T-cell (primary cell): ENCODE results near the gene TMEM52B. TPM values are rescaled to one million over a fixed set of nuclear protein-coding genes. Genes with fewer than 3 reads are reported as not detected.
A peak's percentile ranks its signal among the peaks of the same experiment; 100 is the strongest.

ENCODE experiments used
- ATAC-seq, 4 experiments: fragments of 200-7000 bp in 3 of 4; fragments of 150-1000 bp in 1 of 4; cut with Tn5 transposase; replicated peaks in 1 of 4; 1 replicate in 3 of 4; 2 replicates in 1 of 4; pipeline ENCODE4 v1.10.0; 2021; ENCODE audit warnings: moderate library complexity in 3 of 4, mild to moderate bottlenecking in 2 of 4, moderate number of reproducible peaks in 1 of 4
- CTCF ChIA-PET, 2 donors: fragments of 300-600 bp; sonication (Branson Sonifier 250); formaldehyde crosslinking; loops; one replicate each; lab custom pipeline; 2022; ENCODE audit warnings: antibody characterized with exemption in 2 of 2; lab: Charles Lee
- POLR2A ChIA-PET, 2 donors: fragments of 300-600 bp; sonication (Branson Sonifier 250); formaldehyde crosslinking; loops; one replicate each; lab custom pipeline; 2022; ENCODE audit warnings: antibody characterized with exemption in 2 of 2; lab: Charles Lee
- DNase-seq, 35 experiments: peaks; one replicate each; pipeline versions ENCODE4 v3.0.0 to v3.0.0-alpha.2; 2013 to 2023
- H3K27ac ChIP-seq: one replicate; pipeline ENCODE4 v1.5.1; 2013; ENCODE audit warnings: low read length
- H3K27me3 ChIP-seq, 2 experiments: replicated peaks in 1 of 2; 1 replicate in 1 of 2; 2 replicates in 1 of 2; pipeline versions ENCODE4 v1.6.1 to v1.7.0; 2013; ENCODE audit warnings: low read length in 1 of 2, mixed read lengths in 1 of 2; ENCODE audit not compliant: control insufficient read depth in 2 of 2, insufficient read depth in 2 of 2; ENCODE audit errors: extremely low read depth in 1 of 2
- H3K36me3 ChIP-seq, 2 donors: 1 replicate in 1 of 2; 2 replicates in 1 of 2; pipeline versions ENCODE4 v1.6.1 to v1.7.0; 2013; ENCODE audit warnings: low read length in 1 of 2; ENCODE audit not compliant: control insufficient read depth in 2 of 2, insufficient read depth in 1 of 2; ENCODE audit errors: extremely low read depth in 1 of 2
- H3K4me1 ChIP-seq, 2 experiments: 1 replicate in 1 of 2; 2 replicates in 1 of 2; pipeline versions ENCODE4 v1.6.1 to v1.7.0; 2013; ENCODE audit warnings: low read length in 2 of 2, mixed read lengths in 1 of 2; ENCODE audit not compliant: insufficient read depth in 2 of 2, control insufficient read depth in 1 of 2; ENCODE audit errors: extremely low read depth in 1 of 2
- H3K4me3 ChIP-seq, 2 donors: 1 replicate in 1 of 2; 2 replicates in 1 of 2; pipeline versions ENCODE4 v1.5.1 to v1.7.0; 2013; ENCODE audit warnings: mild to moderate bottlenecking in 2 of 2, low read length in 1 of 2, moderate library complexity in 1 of 2; ENCODE audit not compliant: control insufficient read depth in 1 of 2; ENCODE audit errors: extremely low read depth in 1 of 2
- H3K9me3 ChIP-seq: 2 replicates; pipeline ENCODE4 v1.7.0; 2013
- H3K27ac Mint-ChIP-seq, 2 donors: one replicate each; pipeline ENCODE4 v1.8.0; 2020 to 2021; ENCODE audit warnings: mild to moderate bottlenecking in 2 of 2, mixed read lengths in 2 of 2
- H3K27me3 Mint-ChIP-seq, 2 donors: one replicate each; pipeline ENCODE4 v1.8.0; 2021 to 2022; ENCODE audit warnings: mixed read lengths in 2 of 2
- H3K36me3 Mint-ChIP-seq: one replicate; pipeline ENCODE4 v1.8.0; 2021; ENCODE audit warnings: mixed read lengths
- H3K4me1 Mint-ChIP-seq, 3 donors: one replicate each; pipeline ENCODE4 v1.8.0; 2020 to 2022; ENCODE audit warnings: mixed read lengths in 3 of 3, mild to moderate bottlenecking in 1 of 3
- H3K4me3 Mint-ChIP-seq, 3 donors: one replicate each; pipeline ENCODE4 v1.8.0; 2020 to 2022; ENCODE audit warnings: mild to moderate bottlenecking in 3 of 3, mixed read lengths in 3 of 3, moderate library complexity in 3 of 3
- H3K9me3 Mint-ChIP-seq, 3 donors: one replicate each; pipeline ENCODE4 v1.8.0; 2020 to 2022; ENCODE audit warnings: mixed read lengths in 3 of 3
- WGBS: methylation state at CpG from one replicate; pipeline ENCODE4 v1.1.5; 2013; ENCODE audit warnings: missing lambda C conversion rate; ENCODE audit not compliant: insufficient coverage; 5-methylcytosine and 5-hydroxymethylcytosine counted together
- total RNA-seq, 35 experiments: library from RNA in 6 of 35; stranded (reverse) in 6 of 35; fragments of 120-200 nt in 1 of 35; gene quantifications; one replicate each; pipeline versions ENCODE4 v1.2.1 to v1.2.4 and lab custom pipeline; 2013 to 2026

The TMEM52B gene
- total RNA-seq, 5 donors from 2014 or later (not counting 1 experiment from before 2014, with no cell fraction given): not detected

DNA sequence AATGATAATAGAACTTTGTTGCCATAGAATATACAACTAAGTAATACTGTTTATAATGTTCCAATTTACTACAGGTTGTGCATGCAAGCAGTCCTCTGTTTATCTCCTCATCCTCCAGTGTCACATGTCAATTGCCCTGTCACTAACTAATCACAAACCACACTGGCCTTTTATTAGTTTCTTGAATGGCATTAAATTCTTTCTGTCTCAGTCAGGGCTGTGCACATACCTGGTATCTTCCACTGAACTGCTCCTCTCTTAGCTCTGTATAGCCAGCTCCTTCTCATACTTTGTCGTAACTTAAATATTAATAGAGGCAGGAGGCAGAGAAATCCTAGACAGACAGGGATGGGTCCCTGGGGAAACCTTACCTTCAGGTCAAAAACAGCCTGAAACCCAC is 57.9 kb downstream of the TMEM52B start:
- H3K4me3 Mint-ChIP-seq: no peak overlapping the region
- H3K9me3 ChIP-seq: no peaks in the 10 kb centered on the region
- H3K36me3 ChIP-seq: no peaks in the 10 kb centered on the region
- H3K27me3 ChIP-seq: no peaks in the 10 kb centered on the region
- DNase-seq (no peak), ATAC-seq (no peak)
- peaks cover 4% of the 10 kb centered on the region for H3K36me3 Mint-ChIP-seq
- H3K9me3 Mint-ChIP-seq: peaks cover 4 to 6% (median 4%) of the 10 kb centered on the region in 3 donors
- H3K27ac ChIP-seq: no peak overlapping the region
- ChIA-PET POLR2A (no interaction called here), CTCF (interaction anchor here (0.6 to 3.0 kb wide), 20 partner anchors 8 to 963 kb away, joined by 3 to 12 read pairs (median 4); no protein-coding TSS in a partner anchor)
- no peaks in the 10 kb centered on the region for H3K27me3 Mint-ChIP-seq
- no peak overlapping the region for H3K4me3 ChIP-seq
- no CpG with 5 or more reads among the region's 1 CpG for WGBS
- H3K4me1 Mint-ChIP-seq: peaks cover 0 to 12% (median 4%) of the 10 kb centered on the region in 3 donors
- H3K4me1 ChIP-seq: peaks cover 0 to 13% of the 10 kb centered on the region in 2 experiments
- peak overlapping the region in 1 of 2 donors; percentile 4 for H3K27ac Mint-ChIP-seq

DNA sequence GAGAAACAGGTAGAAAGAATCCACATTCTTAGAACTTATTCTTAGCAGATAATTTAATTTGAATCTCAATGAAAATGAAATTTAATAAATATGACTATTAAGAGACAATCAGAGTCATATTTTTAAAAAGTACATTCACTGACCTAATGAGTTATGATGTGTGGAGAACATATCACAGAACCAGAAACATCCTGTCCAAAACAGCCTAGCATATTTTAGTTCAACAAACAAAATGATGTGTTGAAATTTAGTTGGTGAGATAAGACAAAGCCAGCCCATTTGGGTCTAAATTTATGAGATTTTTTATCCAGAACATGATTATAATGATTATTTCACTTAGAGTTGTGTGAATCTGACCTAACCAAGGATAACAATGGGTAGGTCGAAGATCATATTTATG is 59.7 kb downstream of the TMEM52B start:
- DNase-seq: no peak
- no CpG with 5 or more reads among the region's 1 CpG for WGBS
- CTCF ChIA-PET: interaction anchor here (0.6 to 0.7 kb wide), 3 partner anchors 19 to 259 kb away, joined by 3 to 4 read pairs (median 3); no protein-coding TSS in a partner anchor
- no peak overlapping the region for H3K4me3 Mint-ChIP-seq
- Histone ChIP-seq H3K4me3 (no peak overlapping the region), H3K9me3 (no peaks in the 10 kb centered on the region), H3K4me1 (peaks cover 0 to 16% of the 10 kb centered on the region in 2 experiments), H3K36me3 (no peaks in the 10 kb centered on the region), H3K27me3 (no peaks in the 10 kb centered on the region), H3K27ac (no peak overlapping the region)
- POLR2A ChIA-PET: interaction anchor here in 1 of 2 donors (0.8 kb wide), 1 partner anchor 123 kb away, joined by 4 read pairs; no protein-coding TSS in a partner anchor
- peaks cover 11 to 20% (median 11%) of the 10 kb centered on the region in 3 donors for H3K4me1 Mint-ChIP-seq
- no peak overlapping the region for H3K27ac Mint-ChIP-seq
- ATAC-seq: no peak
- peaks cover 0 to 1% of the 10 kb centered on the region in 2 donors for H3K27me3 Mint-ChIP-seq
- peaks cover 4% of the 10 kb centered on the region for H3K36me3 Mint-ChIP-seq
- peaks cover 4 to 6% (median 4%) of the 10 kb centered on the region in 3 donors for H3K9me3 Mint-ChIP-seq

DNA sequence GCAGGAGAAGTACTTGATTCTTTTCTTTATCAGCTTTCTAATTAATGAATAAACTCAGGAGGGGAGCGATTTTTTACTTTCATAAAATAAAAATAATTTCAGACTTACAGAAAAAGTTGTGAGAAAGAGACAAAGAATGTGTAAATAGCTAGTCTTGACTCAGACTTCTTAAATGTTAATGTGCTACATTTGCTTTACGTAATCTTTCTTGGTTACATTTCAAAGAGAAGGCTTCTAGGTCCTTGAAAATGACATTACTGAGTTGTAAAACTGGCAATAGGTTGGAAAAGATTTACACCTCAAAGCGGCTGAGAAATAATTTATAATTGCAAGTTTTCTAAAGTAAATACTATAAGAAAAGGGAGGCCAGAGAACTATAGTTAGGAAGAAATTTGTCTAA is 62.5 kb downstream of the TMEM52B start:
- Mint-ChIP-seq H3K9me3 (no peaks in the 10 kb centered on the region), H3K27ac (no peak overlapping the region), H3K27me3 (peaks cover 0 to 1% of the 10 kb centered on the region in 2 donors), H3K36me3 (no peaks in the 10 kb centered on the region), H3K4me3 (no peak overlapping the region), H3K4me1 (peaks cover 13 to 23% (median 19%) of the 10 kb centered on the region in 3 donors)
- ChIA-PET POLR2A (no interaction called here), CTCF (interaction anchor here in 1 of 2 donors (0.8 kb wide), 1 partner anchor 318 kb away, joined by 4 read pairs; no protein-coding TSS in a partner anchor)
- DNase-seq: no peak
- Histone ChIP-seq H3K4me1 (peaks cover 0 to 20% of the 10 kb centered on the region in 2 experiments), H3K4me3 (no peak overlapping the region), H3K27me3 (no peaks in the 10 kb centered on the region), H3K36me3 (no peaks in the 10 kb centered on the region), H3K9me3 (no peaks in the 10 kb centered on the region), H3K27ac (no peak overlapping the region)
- WGBS: no CpG with 5 or more reads among the region's 3 CpGs
- no peak for ATAC-seq

Other genes starting within 250 kb of the TMEM52B start
- gene CLEC2A, start 246.7 kb upstream of the TMEM52B start, total RNA-seq: not detected
- gene CLEC12A, start 207.6 kb upstream of the TMEM52B start, total RNA-seq: under 1 TPM in 1 of 5 donors, not detected in 4; 0.26 TPM
- gene CLEC1B, start 179.9 kb upstream of the TMEM52B start, total RNA-seq: under 1 TPM in 1 of 5 donors, not detected in 4; 0.50 TPM
- gene CLEC12B, start 168.4 kb upstream of the TMEM52B start, total RNA-seq: not detected
- gene CLEC9A, start 148.3 kb upstream of the TMEM52B start, total RNA-seq: under 1 TPM in 1 of 5 donors, not detected in 4; 0.61 TPM
- gene CLEC1A, start 80.0 kb upstream of the TMEM52B start, total RNA-seq: not detected
- 1 to 10 TPM in 2 of 5 donors, under 1 TPM in 3; 0.15 to 1.6 (median 0.49) TPM for gene CLEC7A, start 48.8 kb upstream of the TMEM52B start, total RNA-seq
- gene OLR1, start 6.9 kb upstream of the TMEM52B start, total RNA-seq: under 1 TPM in 3 of 5 donors, not detected in 2; 0.12 to 0.60 (median 0.33) TPM
- gene GABARAPL1, start 33.8 kb downstream of the TMEM52B start, total RNA-seq: 100 to 1,000 TPM in 2 of 5 donors, 10 to 100 TPM in 3; 46.7 to 129 (median 53.7) TPM
- 10 to 100 TPM in 4 of 5 donors, 1 to 10 TPM in 1; 9.7 to 29.9 (median 24.4) TPM for gene KLRD1, start 128.8 kb downstream of the TMEM52B start, total RNA-seq
- gene KLRK1, start 211.0 kb downstream of the TMEM52B start, total RNA-seq: 100 to 1,000 TPM in 4 of 5 donors, 10 to 100 TPM in 1; 74.5 to 162 (median 141) TPM
- gene KLRC4, start 230.7 kb downstream of the TMEM52B start, total RNA-seq: 10 to 100 TPM in 3 of 5 donors, 1 to 10 TPM in 2; 7.1 to 27.1 (median 17.3) TPM
- 1 to 10 TPM; 1.3 to 9.9 (median 1.6) TPM for gene KLRC3, start 241.6 kb downstream of the TMEM52B start, total RNA-seq